ENCODE data around the gene ZW10.

- TF ChIP-seq POLR2AphosphoS5 (IDR thresholded peaks at IDR 0.05; ENCODE audit: low read depth) (no peak), CTCF (IDR thresholded peaks at IDR 0.05; ENCODE audit: insufficient read depth, low read length) (no peak), GABPA (IDR thresholded peaks at IDR 0.05; ENCODE audit: low read depth) (no peak), REST (IDR thresholded peaks at IDR 0.05; ENCODE audit: insufficient replicate concordance, low read depth) (no peak), SPI1 (IDR thresholded peaks at IDR 0.05; ENCODE audit: borderline replicate concordance, low read depth) (no peak)
Observed at GRCh38 chr11:113730887-113731726, 42.4 kb downstream of the ZW10 start.
